Kidney (tissue), 14 donors: Measurements from ENCODE around the gene WFS1. TPM values are rescaled to one million over a fixed set of nuclear protein-coding genes. Genes with fewer than 3 reads are reported as not detected.

ENCODE experiments used
- DNase-seq, 5 donors: peaks; one replicate each; pipeline ENCODE4 v3.0.0-alpha.2; 2013 to 2020
- FAIRE-seq: peaks from 2 replicates; lab custom pipeline; 2012; peaks lifted over from hg19 to GRCh38; lab: Jason Lieb, UNC
- H3K27ac ChIP-seq, 2 donors: one replicate each; pipeline ENCODE4 v1.7.0; 2013; ENCODE audit warnings: low read depth in 2 of 2, low read length in 2 of 2, inconsistent platforms in 1 of 2
- H3K27me3 ChIP-seq: one replicate; pipeline ENCODE4 v1.7.1; 2013; ENCODE audit warnings: low read length, inconsistent platforms; ENCODE audit not compliant: control insufficient read depth, insufficient read depth
- H3K36me3 ChIP-seq, 3 donors: one replicate each; pipeline versions ENCODE4 v1.7.0 to v1.7.1; 2013; ENCODE audit warnings: low read length in 3 of 3, control low read depth in 1 of 3, inconsistent platforms in 1 of 3; ENCODE audit not compliant: insufficient read depth in 3 of 3, control insufficient read depth in 2 of 3
- H3K4me1 ChIP-seq, 3 donors: one replicate each; pipeline versions ENCODE4 v1.7.0 to v1.7.1; 2013; ENCODE audit warnings: low read length in 3 of 3, inconsistent platforms in 1 of 3, low read depth in 1 of 3; ENCODE audit not compliant: control insufficient read depth in 2 of 3, insufficient read depth in 2 of 3
- H3K4me3 ChIP-seq, 3 donors: one replicate each; pipeline versions ENCODE4 v1.7.0 to v1.8.1; 2013; ENCODE audit warnings: low read length in 3 of 3, control low read depth in 1 of 3, inconsistent platforms in 1 of 3
- H3K9ac ChIP-seq, 3 donors: one replicate each; pipeline versions ENCODE4 v1.7.0 to v1.7.1; 2013; ENCODE audit warnings: low read length in 3 of 3, control low read depth in 1 of 3, inconsistent platforms in 1 of 3
- H3K9me3 ChIP-seq, 3 donors: one replicate each; pipeline versions ENCODE4 v1.7.0 to v1.7.1; 2013; ENCODE audit warnings: low read length in 3 of 3, control low read depth in 1 of 3, inconsistent platforms in 1 of 3; ENCODE audit not compliant: control insufficient read depth in 2 of 3, insufficient read depth in 1 of 3
- intact Hi-C: fragments of 100-400 bp; cut with DNase I; formaldehyde crosslinking; loops from one replicate; pipeline ENCODE4 v1.11.1; 2022
- polyA plus RNA-seq: library from polyadenylated mRNA; stranded (reverse); fragments of 350-450 nt; fragmentation: Illumina TruSeq; extraction: RNeasy Lipid Tissue Mini Kit (QIAGEN cat#74804); gene quantifications from one replicate; pipeline ENCODE4 v1.2.3, GENCODE V29; 2014; ENCODE audit warnings: low read depth, low replicate concordance; ENCODE audit not compliant: insufficient read depth
- total RNA-seq: library from RNA; stranded (reverse); fragmentation: NEBNext Ultra II Directional; extraction: Animal tissue kit (Norgen Biotek cat#: 25700); gene quantifications from one replicate; pipeline ENCODE4 v1.2.1, GENCODE V29; 2021
- TF ChIP-seq, protein P1 (sequence below): IDR thresholded peaks from 3 replicates; pipeline ENCODE4 v1.5.1; 2012; ENCODE audit warnings: mild to moderate bottlenecking, moderate library complexity, borderline replicate concordance; ENCODE audit not compliant: insufficient read depth; ENCODE audit errors: extremely low read depth
- donor health status: control.
- donor health status: control.
- donor health status: control.
- donor health status: control.
- donor health status: control.
- donor health status: DM: yes; HTN: yes; CAD: no.
- donor health status: Normal renal cell carcinoma (clear cell type).

Gene WFS1
- total and polyA plus RNA-seq, 2 donors from 2014 or later, result 20.8 to 31.4 TPM

DNA sequence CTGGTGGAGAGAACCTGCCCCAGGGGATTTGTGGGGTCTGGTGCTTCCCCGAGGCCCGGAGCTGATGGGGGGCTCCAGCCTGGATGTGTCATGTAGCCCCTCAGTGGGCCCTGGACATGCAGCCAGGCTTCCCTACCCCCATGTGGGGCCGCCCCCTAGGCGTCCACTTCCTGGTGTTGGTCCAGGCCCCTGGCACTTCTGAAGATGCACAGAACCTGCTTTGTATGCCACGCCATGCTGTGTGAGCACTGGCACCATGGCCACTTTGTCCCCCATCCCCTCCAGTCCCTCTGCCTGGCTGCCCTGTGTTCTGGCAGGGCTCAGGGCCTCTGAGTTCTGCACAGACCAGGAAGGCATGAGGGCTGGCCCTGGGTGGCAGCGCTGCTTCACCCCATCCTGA, 29.2 kb downstream of the WFS1 start:
- intact Hi-C loops, result no loop called here
- H3K9me3 ChIP-seq, result no peaks in the 10 kb centered on the region
- FAIRE-seq, result no peak

DNA sequence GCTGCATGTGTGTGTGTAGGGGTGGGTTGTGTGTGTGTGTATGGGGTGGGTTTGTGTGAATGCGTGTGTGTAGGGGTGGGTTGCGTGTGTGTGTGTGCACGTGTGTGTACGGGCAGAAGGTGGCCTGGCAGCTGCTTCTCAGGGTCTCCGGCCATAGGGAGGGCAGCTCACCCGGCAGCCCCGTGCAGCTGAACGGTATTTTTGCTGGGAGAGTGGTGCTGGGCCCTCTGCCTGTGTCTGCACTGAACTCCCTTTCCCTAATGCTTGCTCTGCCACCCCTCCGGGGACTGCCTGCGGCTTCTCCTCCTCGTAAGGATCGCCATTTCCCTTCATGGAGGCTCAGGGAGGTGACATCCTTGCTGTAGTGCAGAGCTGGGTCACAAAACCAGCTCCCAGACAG, 30.2 kb downstream of the WFS1 start:
- no peak overlapping the region for H3K4me3 ChIP-seq
- TF ChIP-seq, protein P1, sequence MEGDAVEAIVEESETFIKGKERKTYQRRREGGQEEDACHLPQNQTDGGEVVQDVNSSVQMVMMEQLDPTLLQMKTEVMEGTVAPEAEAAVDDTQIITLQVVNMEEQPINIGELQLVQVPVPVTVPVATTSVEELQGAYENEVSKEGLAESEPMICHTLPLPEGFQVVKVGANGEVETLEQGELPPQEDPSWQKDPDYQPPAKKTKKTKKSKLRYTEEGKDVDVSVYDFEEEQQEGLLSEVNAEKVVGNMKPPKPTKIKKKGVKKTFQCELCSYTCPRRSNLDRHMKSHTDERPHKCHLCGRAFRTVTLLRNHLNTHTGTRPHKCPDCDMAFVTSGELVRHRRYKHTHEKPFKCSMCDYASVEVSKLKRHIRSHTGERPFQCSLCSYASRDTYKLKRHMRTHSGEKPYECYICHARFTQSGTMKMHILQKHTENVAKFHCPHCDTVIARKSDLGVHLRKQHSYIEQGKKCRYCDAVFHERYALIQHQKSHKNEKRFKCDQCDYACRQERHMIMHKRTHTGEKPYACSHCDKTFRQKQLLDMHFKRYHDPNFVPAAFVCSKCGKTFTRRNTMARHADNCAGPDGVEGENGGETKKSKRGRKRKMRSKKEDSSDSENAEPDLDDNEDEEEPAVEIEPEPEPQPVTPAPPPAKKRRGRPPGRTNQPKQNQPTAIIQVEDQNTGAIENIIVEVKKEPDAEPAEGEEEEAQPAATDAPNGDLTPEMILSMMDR, result no peak
- no peak overlapping the region for H3K27ac ChIP-seq
- no peaks in the 10 kb centered on the region for H3K9me3 ChIP-seq
- peaks cover 0 to 10% (median 0%) of the 10 kb centered on the region in 3 donors for H3K36me3 ChIP-seq
- H3K9ac ChIP-seq, result no peak overlapping the region
- FAIRE-seq (no peak), DNase-seq (no peak)
- no peaks in the 10 kb centered on the region for H3K27me3 ChIP-seq
- intact Hi-C loops, result no loop called here
- H3K4me1 ChIP-seq, result no peaks in the 10 kb centered on the region

More for the DNA sequence above, 29.2 kb downstream of the WFS1 start:
- H3K4me3 ChIP-seq, result no peak overlapping the region
- no peaks in the 10 kb centered on the region for H3K27me3 ChIP-seq
- no peak overlapping the region for H3K9ac ChIP-seq
- H3K27ac ChIP-seq, result no peak overlapping the region
- H3K4me1 ChIP-seq, result no peaks in the 10 kb centered on the region
- H3K36me3 ChIP-seq, result peaks cover 0 to 7% (median 0%) of the 10 kb centered on the region in 3 donors
- TF ChIP-seq, protein P1, result no peak
- no peak for DNase-seq

DNA sequence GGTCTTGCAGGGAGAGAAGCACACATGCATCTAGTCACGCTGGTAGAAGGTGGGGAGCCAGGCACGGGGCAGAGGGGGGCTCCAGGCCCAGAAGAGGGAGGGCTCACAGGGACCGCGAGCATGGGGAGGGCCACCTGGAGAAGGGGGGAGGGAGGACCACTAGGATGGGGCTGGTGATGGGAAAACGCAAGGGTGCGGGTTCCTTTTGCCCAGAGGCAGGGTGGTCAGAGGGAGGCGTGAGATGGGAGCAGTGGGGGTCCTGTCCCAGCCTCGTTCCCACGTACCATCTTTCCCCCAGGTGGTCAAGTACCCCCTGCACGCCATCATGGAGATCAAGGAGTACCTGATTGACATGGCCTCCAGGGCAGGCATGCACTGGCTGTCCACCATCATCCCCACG, 30.7 kb downstream of the WFS1 start:
- Histone ChIP-seq H3K9ac (no peak overlapping the region), H3K36me3 (peaks cover 0 to 10% (median 0%) of the 10 kb centered on the region in 3 donors), H3K4me3 (no peak overlapping the region), H3K4me1 (no peaks in the 10 kb centered on the region), H3K27ac (no peak overlapping the region), H3K9me3 (no peaks in the 10 kb centered on the region), H3K27me3 (no peaks in the 10 kb centered on the region)
- FAIRE-seq (no peak), DNase-seq (no peak)
- TF ChIP-seq, protein P1, result no peak
- intact Hi-C loops, result no loop called here

DNA sequence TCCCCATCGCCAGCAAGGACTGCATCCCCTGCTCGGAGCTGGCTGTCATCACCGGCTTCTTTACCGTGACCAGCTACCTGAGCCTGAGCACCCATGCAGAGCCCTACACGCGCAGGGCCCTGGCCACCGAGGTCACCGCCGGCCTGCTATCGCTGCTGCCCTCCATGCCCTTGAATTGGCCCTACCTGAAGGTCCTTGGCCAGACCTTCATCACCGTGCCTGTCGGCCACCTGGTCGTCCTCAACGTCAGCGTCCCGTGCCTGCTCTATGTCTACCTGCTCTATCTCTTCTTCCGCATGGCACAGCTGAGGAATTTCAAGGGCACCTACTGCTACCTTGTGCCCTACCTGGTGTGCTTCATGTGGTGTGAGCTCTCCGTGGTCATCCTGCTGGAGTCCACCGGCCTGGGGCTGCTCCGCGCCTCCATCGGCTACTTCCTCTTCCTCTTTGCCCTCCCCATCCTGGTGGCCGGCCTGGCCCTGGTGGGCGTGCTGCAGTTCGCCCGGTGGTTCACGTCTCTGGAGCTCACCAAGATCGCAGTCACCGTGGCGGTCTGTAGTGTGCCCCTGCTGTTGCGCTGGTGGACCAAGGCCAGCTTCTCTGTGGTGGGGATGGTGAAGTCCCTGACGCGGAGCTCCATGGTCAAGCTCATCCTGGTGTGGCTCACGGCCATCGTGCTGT, 31.5 kb downstream of the WFS1 start:
- DNase-seq (no peak), FAIRE-seq (no peak)
- H3K4me1 ChIP-seq, result no peaks in the 10 kb centered on the region
- no peaks in the 10 kb centered on the region for H3K9me3 ChIP-seq
- no peak overlapping the region for H3K4me3 ChIP-seq
- peaks cover 0 to 10% (median 0%) of the 10 kb centered on the region in 3 donors for H3K36me3 ChIP-seq
- no peak overlapping the region for H3K9ac ChIP-seq
- intact Hi-C loops, result no loop called here
- TF ChIP-seq, protein P1, result no peak
- no peaks in the 10 kb centered on the region for H3K27me3 ChIP-seq
- H3K27ac ChIP-seq, result no peak overlapping the region
